SK-N-SH (cell line): ENCODE measurements around the gene SELENOV.

Experiments
- CTCF ChIP-seq: fragments of 200-600 bp; sonication (generic); IDR thresholded peaks from 2 replicates; pipeline ENCODE4 v1.6.1; 2017; ENCODE audit warnings: antibody characterized with exemption, mild to moderate bottlenecking, moderate library complexity
- ELF1 ChIP-seq: IDR thresholded peaks from 2 replicates; pipeline ENCODE4 v1.4.0; 2012
- EP300 ChIP-seq, 2 experiments: IDR thresholded peaks; 2 replicates each; pipeline versions ENCODE4 v1.4.0 to v1.6.1; 2012; ENCODE audit warnings: borderline replicate concordance in 1 of 2, low read depth in 1 of 2, low read length in 1 of 2
- PBX3 ChIP-seq: IDR thresholded peaks from 2 replicates; pipeline ENCODE4; 2012
- POLR2AphosphoS5 ChIP-seq: IDR thresholded peaks from 2 replicates; pipeline ENCODE4 v1.6.1; 2012; ENCODE audit warnings: low read depth, low read length
- RCOR1 ChIP-seq: fragments of 150-350 bp; IDR thresholded peaks from 2 replicates; pipeline ENCODE4 v1.6.1; 2017; ENCODE audit warnings: antibody characterized with exemption, low read length
- TAF1 ChIP-seq: IDR thresholded peaks from 2 replicates; pipeline ENCODE4 v1.6.1; 2012; ENCODE audit warnings: low read depth, mild to moderate bottlenecking, low read length, moderate library complexity, borderline replicate concordance
- USF2 ChIP-seq: fragments of 150-350 bp; IDR thresholded peaks from 2 replicates; pipeline ENCODE4 v1.6.1; 2017; ENCODE audit warnings: antibody characterized with exemption, low read length, low read depth, borderline replicate concordance

DNA sequence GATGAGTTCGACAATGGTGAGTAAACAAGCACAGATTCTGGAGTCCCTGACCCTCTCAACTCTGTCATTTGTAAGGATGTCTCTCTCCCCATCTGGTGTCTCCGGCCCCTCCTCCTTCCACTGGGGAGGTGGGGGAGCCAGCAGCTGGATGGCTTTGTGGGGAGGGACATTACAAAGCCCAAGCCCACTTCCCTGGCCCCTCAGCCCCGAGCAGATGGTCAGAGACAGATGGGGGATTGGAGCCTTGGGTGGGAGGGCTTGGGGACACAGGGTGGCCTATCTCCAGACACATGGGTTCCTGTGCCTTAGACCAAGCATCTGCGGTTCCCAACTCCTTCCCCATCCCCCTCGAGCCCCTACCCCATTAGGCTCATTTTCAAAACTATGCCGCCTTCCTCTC, 31.8 kb upstream of the SELENOV start:
- TF ChIP-seq TAF1 (no peak), CTCF (no peak), EP300 (IDR thresholded peaks at IDR 0.05; ENCODE audit: borderline replicate concordance in 1 of 2, low read depth in 1 of 2, low read length in 1 of 2) (no peak), POLR2AphosphoS5 (no peak), USF2 (no peak), RCOR1 (no peak), PBX3 (no peak), ELF1 (no peak)
